Tibial nerve (tissue), 4 donors: Measurements from ENCODE around the gene NXF1. TPM values are rescaled to one million over a fixed set of nuclear protein-coding genes. Genes with fewer than 3 reads are reported as not detected.

Experiments
- DNase-seq, 2 donors: peaks; one replicate each; pipeline ENCODE4 v3.0.0-alpha.2; 2019; ENCODE audit warnings: low spot score in 2 of 2
- H3K27ac ChIP-seq, 4 donors: fragments of 200-600 bp; sonication (generic) in 3 of 4; one replicate each; pipeline ENCODE4 v1.5.1; 2017 to 2019; ENCODE audit warnings: mild to moderate bottlenecking in 1 of 4
- H3K27me3 ChIP-seq, 2 donors: fragments of 200-600 bp; sonication (generic) in 1 of 2; one replicate each; pipeline versions ENCODE4 v1.5.1 to v1.6.0; 2017 to 2019
- H3K36me3 ChIP-seq, 3 donors: fragments of 200-600 bp; sonication (generic); one replicate each; pipeline ENCODE4 v1.5.1; 2018 to 2019
- H3K4me1 ChIP-seq, 4 donors: fragments of 200-600 bp; sonication (generic) in 3 of 4; one replicate each; pipeline ENCODE4 v1.5.1; 2017 to 2019
- H3K4me3 ChIP-seq, 4 donors: fragments of 200-600 bp; sonication (generic) in 3 of 4; one replicate each; pipeline ENCODE4 v1.5.1; 2017 to 2019; ENCODE audit warnings: mild to moderate bottlenecking in 1 of 4, moderate library complexity in 1 of 4
- H3K9me3 ChIP-seq, 4 donors: fragments of 200-600 bp; sonication (generic) in 3 of 4; one replicate each; pipeline ENCODE4 v1.5.1; 2017 to 2019
- EP300 ChIP-seq, 2 donors: sonication (generic); formaldehyde crosslinking; IDR thresholded peaks; one replicate each; pipeline ENCODE4 v1.6.1; 2017; ENCODE audit warnings: antibody characterized with exemption in 2 of 2, mild to moderate bottlenecking in 1 of 2
- POLR2A ChIP-seq, 2 donors: fragments of 450-650 bp; IDR thresholded peaks; one replicate each; pipeline ENCODE4 v1.6.1; 2017; ENCODE audit warnings: antibody characterized with exemption in 2 of 2, mild to moderate bottlenecking in 2 of 2, moderate library complexity in 2 of 2
- WGBS, 2 donors: methylation state at CpG; one replicate each; pipeline ENCODE4 v1.1.5; 2018; 5-methylcytosine and 5-hydroxymethylcytosine counted together
- total RNA-seq, 4 donors: library from RNA; depleted of rRNA; stranded (reverse); fragments of >200 nt; gene quantifications; one replicate each; pipeline ENCODE4 v1.1.0, GENCODE V29; 2016
- TF ChIP-seq, protein P1 (sequence below), 5 experiments: fragments of 200-600 bp in 3 of 5; fragments of 450-650 bp in 2 of 5; sonication (generic) in 3 of 5; IDR thresholded peaks; one replicate each; pipeline ENCODE4 v1.5.1; 2016 to 2019; ENCODE audit warnings: antibody characterized with exemption in 5 of 5, mild to moderate bottlenecking in 3 of 5, moderate library complexity in 2 of 5

Gene NXF1
- total RNA-seq, 4 donors from 2014 or later: 51.3 to 94.4 (median 67.0) TPM

DNA sequence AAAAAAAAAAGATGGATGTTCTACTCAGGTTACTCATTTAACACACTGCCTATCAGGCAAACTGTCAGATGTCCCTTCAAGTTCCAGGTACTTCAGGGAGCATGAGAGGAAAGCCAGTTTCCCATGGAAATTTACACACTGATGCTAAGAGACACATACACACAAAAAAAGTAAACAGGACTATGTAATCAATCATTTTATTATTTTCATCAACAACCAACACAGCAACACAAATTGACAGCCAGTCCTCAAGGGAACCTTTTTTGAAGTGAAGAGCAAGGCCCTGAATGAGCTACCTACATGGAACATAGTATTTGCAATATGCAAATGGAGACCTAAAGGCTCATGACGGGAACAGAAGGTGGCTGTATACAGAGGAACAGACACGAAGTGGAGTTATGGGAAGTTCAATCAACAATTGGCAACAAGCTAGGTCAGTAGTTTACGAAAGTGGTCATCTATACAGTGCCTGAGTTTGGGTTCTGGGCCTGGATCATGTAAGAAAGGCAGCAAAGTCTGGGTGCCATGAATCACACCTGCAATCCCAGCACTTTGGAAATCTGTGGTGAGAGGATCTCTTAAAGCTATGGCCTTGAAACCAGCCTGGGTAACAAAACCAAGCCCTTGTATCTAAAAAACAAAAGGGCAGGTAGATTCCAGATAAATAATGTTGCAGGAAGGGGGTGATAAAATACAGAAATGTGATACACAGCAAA, 46.7 kb upstream of the NXF1 start:
- WGBS, 2 donors: 34 to 44% methylated on average over 3 of the region's 3 CpGs
- H3K27me3 ChIP-seq: no peaks in the 10 kb centered on the region
- H3K27ac ChIP-seq: no peak overlapping the region
- peaks cover 0 to 33% (median 4%) of the 10 kb centered on the region in 3 donors for H3K36me3 ChIP-seq
- TF ChIP-seq POLR2A (IDR thresholded peaks at IDR 0.05) (no peak), EP300 (IDR thresholded peaks at IDR 0.05) (no peak)
- TF ChIP-seq, protein P1, sequence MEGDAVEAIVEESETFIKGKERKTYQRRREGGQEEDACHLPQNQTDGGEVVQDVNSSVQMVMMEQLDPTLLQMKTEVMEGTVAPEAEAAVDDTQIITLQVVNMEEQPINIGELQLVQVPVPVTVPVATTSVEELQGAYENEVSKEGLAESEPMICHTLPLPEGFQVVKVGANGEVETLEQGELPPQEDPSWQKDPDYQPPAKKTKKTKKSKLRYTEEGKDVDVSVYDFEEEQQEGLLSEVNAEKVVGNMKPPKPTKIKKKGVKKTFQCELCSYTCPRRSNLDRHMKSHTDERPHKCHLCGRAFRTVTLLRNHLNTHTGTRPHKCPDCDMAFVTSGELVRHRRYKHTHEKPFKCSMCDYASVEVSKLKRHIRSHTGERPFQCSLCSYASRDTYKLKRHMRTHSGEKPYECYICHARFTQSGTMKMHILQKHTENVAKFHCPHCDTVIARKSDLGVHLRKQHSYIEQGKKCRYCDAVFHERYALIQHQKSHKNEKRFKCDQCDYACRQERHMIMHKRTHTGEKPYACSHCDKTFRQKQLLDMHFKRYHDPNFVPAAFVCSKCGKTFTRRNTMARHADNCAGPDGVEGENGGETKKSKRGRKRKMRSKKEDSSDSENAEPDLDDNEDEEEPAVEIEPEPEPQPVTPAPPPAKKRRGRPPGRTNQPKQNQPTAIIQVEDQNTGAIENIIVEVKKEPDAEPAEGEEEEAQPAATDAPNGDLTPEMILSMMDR (IDR thresholded peaks at IDR 0.05): no peak
- H3K4me3 ChIP-seq: no peak overlapping the region
- no peak for DNase-seq
- H3K9me3 ChIP-seq: no peaks in the 10 kb centered on the region
- H3K4me1 ChIP-seq: peaks cover 3 to 35% (median 18%) of the 10 kb centered on the region in 4 donors

DNA sequence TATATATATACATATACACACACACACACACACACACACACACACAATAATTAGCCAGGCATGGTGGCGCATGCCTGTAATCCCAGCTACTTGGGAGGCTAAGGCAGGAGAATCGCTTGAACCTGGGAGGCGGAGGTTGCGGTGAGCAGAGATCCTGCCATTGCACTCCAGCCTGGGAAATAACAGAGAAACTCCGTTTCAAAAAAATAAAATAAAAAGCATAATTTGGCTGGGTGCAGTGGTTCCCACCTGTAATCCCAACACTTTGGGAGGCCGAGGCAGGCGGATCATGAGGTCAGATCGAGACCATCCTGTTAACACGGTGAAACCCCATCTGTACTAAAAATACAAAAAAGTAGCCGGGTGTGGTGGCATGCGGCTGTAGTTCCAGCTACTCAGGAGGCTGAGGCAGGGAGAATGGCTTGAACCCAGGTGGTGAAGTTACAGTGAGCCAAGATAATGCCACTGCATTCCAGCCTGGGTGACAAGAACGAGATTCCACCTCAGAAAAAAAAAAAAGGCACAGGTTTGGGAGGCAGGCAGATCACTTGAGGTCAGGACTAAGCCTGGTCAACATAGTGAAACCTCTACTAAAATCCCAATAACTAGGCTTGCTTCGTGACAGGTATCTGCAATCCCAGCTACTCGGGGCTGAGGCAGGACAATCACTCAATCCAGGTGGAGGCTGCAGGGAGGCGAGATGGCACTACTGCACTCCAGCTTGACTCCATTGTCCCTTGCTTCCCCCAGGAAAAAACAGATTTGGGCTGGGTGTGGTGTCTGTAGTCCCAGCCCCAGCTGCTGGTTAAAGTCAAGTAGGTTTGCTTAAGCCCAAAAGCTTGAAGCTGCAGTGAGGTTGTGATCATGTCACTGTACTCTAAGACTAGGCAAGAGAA, 45.9 kb upstream of the NXF1 start:
- TF ChIP-seq EP300 (IDR thresholded peaks at IDR 0.05): no peak
- TF ChIP-seq POLR2A (IDR thresholded peaks at IDR 0.05): no peak
- TF ChIP-seq, protein P1 (IDR thresholded peaks at IDR 0.05): no peak
- H3K4me3 ChIP-seq: no peak overlapping the region
- peaks cover 0 to 33% (median 4%) of the 10 kb centered on the region in 3 donors for H3K36me3 ChIP-seq
- H3K27me3 ChIP-seq: no peaks in the 10 kb centered on the region
- no peak for DNase-seq
- no peak overlapping the region for H3K27ac ChIP-seq
- H3K9me3 ChIP-seq: no peaks in the 10 kb centered on the region
- H3K4me1 ChIP-seq: peaks cover 3 to 27% (median 18%) of the 10 kb centered on the region in 4 donors
- WGBS, 2 donors: 57 to 63% methylated on average over 14 to 15 of the region's 15 CpGs

DNA sequence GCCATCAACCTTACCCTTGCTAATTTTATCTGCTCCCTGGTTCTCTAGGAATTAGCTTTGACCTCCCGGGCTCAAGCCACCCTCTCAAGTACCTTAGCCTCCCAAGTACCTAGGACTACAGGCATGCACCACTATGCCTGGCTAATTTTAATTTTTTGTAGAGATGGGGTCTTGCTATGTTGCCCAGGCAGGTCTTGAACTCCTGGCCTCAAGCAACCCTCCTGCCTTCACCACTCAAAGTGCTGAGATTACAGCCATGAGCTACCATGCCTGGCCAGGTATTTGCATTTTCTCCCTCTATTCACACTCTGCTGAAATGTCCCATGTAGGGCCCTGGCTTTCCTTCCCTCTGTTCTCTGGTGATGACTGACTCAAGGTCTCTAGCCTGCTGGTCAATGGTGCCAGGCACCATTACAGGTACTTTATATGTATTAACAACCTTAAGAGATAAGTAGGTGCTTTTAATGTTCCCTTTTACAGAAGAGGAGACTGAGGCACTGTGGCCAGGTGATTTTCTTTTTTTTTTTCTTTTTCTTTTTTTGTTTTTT, 42.6 kb upstream of the NXF1 start:
- TF ChIP-seq EP300 (IDR thresholded peaks at IDR 0.05) (no peak), POLR2A (IDR thresholded peaks at IDR 0.05) (no peak)
- TF ChIP-seq, protein P1 (IDR thresholded peaks at IDR 0.05): no peak
- no peaks in the 10 kb centered on the region for H3K9me3 ChIP-seq
- H3K4me3 ChIP-seq: no peak overlapping the region
- H3K27ac ChIP-seq: no peak overlapping the region
- 89 to 93% methylated on average over 1 of the region's 1 CpG for WGBS, 2 donors
- H3K27me3 ChIP-seq: no peaks in the 10 kb centered on the region
- H3K4me1 ChIP-seq: peaks cover 0 to 4% (median 0%) of the 10 kb centered on the region in 4 donors
- no peak for DNase-seq
- peaks cover 0 to 20% (median 0%) of the 10 kb centered on the region in 3 donors for H3K36me3 ChIP-seq

DNA sequence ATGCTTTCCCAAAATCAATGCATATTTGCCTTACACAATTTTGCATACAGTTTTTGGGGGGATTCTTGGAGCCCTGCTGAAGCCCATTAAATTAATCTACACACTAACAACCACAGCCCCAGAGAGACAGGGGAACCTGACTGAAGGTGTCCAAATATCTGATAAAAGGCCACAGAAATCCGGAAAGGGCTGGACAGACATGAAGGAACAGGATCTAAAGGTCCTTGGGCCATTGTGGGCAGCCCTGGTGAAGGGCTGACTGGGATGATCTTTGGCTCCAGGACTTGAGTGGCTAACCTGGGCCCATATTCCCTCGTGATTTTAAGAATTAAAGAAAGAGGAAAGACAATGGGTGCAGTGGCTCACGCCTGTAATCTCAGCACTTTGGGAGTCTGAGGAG, 40.9 kb upstream of the NXF1 start:
- no peak overlapping the region for H3K4me3 ChIP-seq
- H3K9me3 ChIP-seq: no peaks in the 10 kb centered on the region
- no peak for DNase-seq
- no peak overlapping the region for H3K27ac ChIP-seq
- WGBS, 2 donors: 89 to 91% methylated on average over 3 of the region's 3 CpGs
- TF ChIP-seq, protein P1 (IDR thresholded peaks at IDR 0.05): no peak
- TF ChIP-seq EP300 (IDR thresholded peaks at IDR 0.05): no peak
- no peak for TF ChIP-seq POLR2A (IDR thresholded peaks at IDR 0.05)
- peaks cover 0 to 3% (median 0%) of the 10 kb centered on the region in 3 donors for H3K36me3 ChIP-seq
- H3K27me3 ChIP-seq: no peaks in the 10 kb centered on the region
- peaks cover 0 to 11% (median 6%) of the 10 kb centered on the region in 4 donors for H3K4me1 ChIP-seq
